Adrenal gland (tissue), 12 donors: ENCODE results near the gene HOXC6. TPM values are rescaled to one million over a fixed set of nuclear protein-coding genes. Genes with fewer than 3 reads are reported as not detected.

Experiments used
- DNase-seq, 7 donors: peaks; one replicate each; pipeline ENCODE4 v3.0.0-alpha.2; 2019 to 2020
- H3K27ac ChIP-seq, 5 donors: fragments of 200-600 bp; sonication (generic) in 4 of 5; 1 replicate in 3 of 5; 2 replicates in 2 of 5; pipeline versions ENCODE4 v1.5.1 to v1.8.0; 2016 to 2020; ENCODE audit warnings: mild to moderate bottlenecking in 1 of 5
- H3K27me3 ChIP-seq: fragments of 200-600 bp; 2 replicates; pipeline ENCODE4 v1.8.0; 2021
- H3K36me3 ChIP-seq, 2 donors: fragments of 200-600 bp; replicated peaks in 1 of 2; 1 replicate in 1 of 2; 2 replicates in 1 of 2; pipeline versions ENCODE4 v1.5.1 to v1.8.0; 2018 to 2022
- H3K4me1 ChIP-seq, 2 donors: fragments of 200-600 bp; replicated peaks in 1 of 2; 1 replicate in 1 of 2; 2 replicates in 1 of 2; pipeline versions ENCODE4 v1.5.1 to v1.8.0; 2018 to 2021
- H3K4me3 ChIP-seq, 4 donors: fragments of 200-600 bp; sonication (generic) in 3 of 4; one replicate each; pipeline ENCODE4 v1.5.1; 2016 to 2018
- H3K9me3 ChIP-seq, 3 donors: fragments of 200-600 bp; sonication (generic) in 1 of 3; replicated peaks in 1 of 3; 1 replicate in 2 of 3; 2 replicates in 1 of 3; pipeline versions ENCODE4 v1.5.1 to v1.8.0; 2016 to 2021
- CTCF ChIP-seq, 6 experiments: fragments of 450-650 bp in 4 of 6; fragments of 200-600 bp in 2 of 6; sonication (generic) in 1 of 6; IDR thresholded peaks; 1 replicate in 5 of 6; 2 replicates in 1 of 6; pipeline versions ENCODE4 v1.5.1 to v1.8.0; 2016 to 2021; ENCODE audit warnings: antibody characterized with exemption in 6 of 6, mild to moderate bottlenecking in 2 of 6, moderate library complexity in 1 of 6
- POLR2A ChIP-seq, 2 donors: fragments of 450-650 bp; IDR thresholded peaks; one replicate each; pipeline ENCODE4 v1.6.1; 2017; ENCODE audit warnings: antibody characterized with exemption in 2 of 2, mild to moderate bottlenecking in 2 of 2, moderate library complexity in 1 of 2
- WGBS, 4 donors: extraction: QIAGEN DNeasy Blood & Tissue Kit in 2 of 4; methylation state at CpG; one replicate each; pipeline versions ENCODE4 v1.1.5 to v1.1.7; 2013 to 2017; 5-methylcytosine and 5-hydroxymethylcytosine counted together
- intact Hi-C, 2 donors: fragments of 100-400 bp; cut with DNase I; formaldehyde crosslinking; loops; one replicate each; pipeline versions ENCODE4 v1.14.1 to v1.15.0; 2022 to 2023
- polyA plus RNA-seq, 3 donors: library from polyadenylated mRNA; stranded (reverse); fragments of 200-250 nt in 2 of 3; fragments of 350-450 nt in 1 of 3; fragmentation: Illumina TruSeq in 1 of 3; extraction: RNeasy Lipid Tissue Mini Kit (QIAGEN cat#74804) in 1 of 3; gene quantifications; one replicate each; pipeline ENCODE4 v1.2.3, GENCODE V29; 2013 to 2014
- total RNA-seq, 9 donors: library from RNA; depleted of rRNA in 4 of 9; stranded (reverse); fragments of >200 nt in 4 of 9; fragments of 120-200 nt in 1 of 9; fragmentation: NEBNext Ultra II Directional in 1 of 9; extraction: Animal tissue kit (Norgen Biotek cat#: 25700) in 1 of 9; gene quantifications; one replicate each; pipeline versions ENCODE4 v1.1.0 to v1.2.4, GENCODE V29; 2013 to 2023
- donor health status: healthy with polysubstance abuse.
- donor health status: Bipolar disorder and iron deficiency.
- donor health status: DM: yes; HTN: yes; CAD: no.
- donor health status: DM: no; HTN: no; CAD: no.
- donor health status: DM: no; HTN: no; CAD: no.
- donor health status: DM: yes; HTN: yes; CAD: no.

Gene HOXC6
- total and polyA plus RNA-seq, 12 donors, result 1.5 to 23.1 (median 13.2) TPM

GRCh38 chr12:53985994-53986685 is 42.1 kb upstream of the HOXC6 start:
- peak overlapping the region in 1 of 5 donors; percentile 11 for H3K27ac ChIP-seq
- peak overlapping the region in 1 of 4 donors; percentile 48 for H3K4me3 ChIP-seq
- no peaks in the 10 kb centered on the region for H3K9me3 ChIP-seq
- no peak for DNase-seq
- intact Hi-C loops, result no loop called here
- WGBS, 4 donors, result 10 to 12% (median 11%) methylated on average over 22 to 50 of the region's 50 CpGs
- H3K36me3 ChIP-seq, result no peaks in the 10 kb centered on the region
- peaks cover 87% of the 10 kb centered on the region for H3K27me3 ChIP-seq
- no peak for TF ChIP-seq POLR2A (IDR thresholded peaks at IDR 0.05)
- no peak for TF ChIP-seq CTCF (IDR thresholded peaks at IDR 0.05)
- peaks cover 4 to 13% of the 10 kb centered on the region in 2 donors for H3K4me1 ChIP-seq

- DNase-seq, result no peak
- H3K36me3 ChIP-seq, result no peaks in the 10 kb centered on the region
- TF ChIP-seq POLR2A (IDR thresholded peaks at IDR 0.05) (no peak), CTCF (IDR thresholded peaks at IDR 0.05) (no peak)
- H3K27me3 ChIP-seq, result peaks cover 87% of the 10 kb centered on the region
- 35 to 50% (median 39%) methylated on average over 12 to 21 of the region's 21 CpGs for WGBS, 4 donors
- H3K27ac ChIP-seq, result no peak overlapping the region
- intact Hi-C loops, result no loop called here
- peaks cover 4 to 13% of the 10 kb centered on the region in 2 donors for H3K4me1 ChIP-seq
- H3K9me3 ChIP-seq, result no peaks in the 10 kb centered on the region
- H3K4me3 ChIP-seq, result no peak overlapping the region
Observed at GRCh38 chr12:53986686-53987483, 41.4 kb upstream of the HOXC6 start.

GRCh38 chr12:53987787-53988230 is 40.4 kb upstream of the HOXC6 start:
- H3K36me3 ChIP-seq, result no peaks in the 10 kb centered on the region
- peaks cover 87% of the 10 kb centered on the region for H3K27me3 ChIP-seq
- peaks cover 4 to 13% of the 10 kb centered on the region in 2 donors for H3K4me1 ChIP-seq
- no peak for DNase-seq
- TF ChIP-seq CTCF (IDR thresholded peaks at IDR 0.05) (no peak), POLR2A (IDR thresholded peaks at IDR 0.05) (no peak)
- no peak overlapping the region for H3K4me3 ChIP-seq
- no peak overlapping the region for H3K27ac ChIP-seq
- WGBS, 4 donors, result 24 to 41% (median 28%) methylated on average over 4 of the region's 4 CpGs
- intact Hi-C loops, result no loop called here
- H3K9me3 ChIP-seq, result no peaks in the 10 kb centered on the region

GRCh38 chr12:53988541-53989226 is 39.6 kb upstream of the HOXC6 start:
- no peak for DNase-seq
- H3K4me3 ChIP-seq, result no peak overlapping the region
- H3K9me3 ChIP-seq, result no peaks in the 10 kb centered on the region
- TF ChIP-seq POLR2A (IDR thresholded peaks at IDR 0.05), result no peak
- TF ChIP-seq CTCF (IDR thresholded peaks at IDR 0.05), result no peak
- peaks cover 87% of the 10 kb centered on the region for H3K27me3 ChIP-seq
- intact Hi-C loops, result no loop called here
- no peak overlapping the region for H3K27ac ChIP-seq
- 25 to 34% (median 26%) methylated on average over 5 of the region's 5 CpGs for WGBS, 4 donors
- H3K36me3 ChIP-seq, result no peaks in the 10 kb centered on the region
- peaks cover 4 to 13% of the 10 kb centered on the region in 2 donors for H3K4me1 ChIP-seq
